A673 (cell line): Measurements from ENCODE around the gene CAV1.

Experiments used
- EZH2 ChIP-seq: fragments of 200-600 bp; sonication (generic); IDR thresholded peaks from 2 replicates; pipeline ENCODE4 v1.6.1; 2017; ENCODE audit warnings: borderline replicate concordance, low read depth, mild to moderate bottlenecking, mixed read lengths, antibody characterized with exemption, low read length; ENCODE audit not compliant: poor library complexity, severe bottlenecking
- TF ChIP-seq, protein P1 (sequence below): fragments of 300-800, 200-600 bp; sonication (generic); conservative IDR thresholded peaks from 2 replicates; pipeline ENCODE4 v1.5.1; 2017; ENCODE audit warnings: low read depth, mild to moderate bottlenecking, antibody characterized with exemption, low read length, moderate library complexity, mixed read lengths

- TF ChIP-seq, protein P1, sequence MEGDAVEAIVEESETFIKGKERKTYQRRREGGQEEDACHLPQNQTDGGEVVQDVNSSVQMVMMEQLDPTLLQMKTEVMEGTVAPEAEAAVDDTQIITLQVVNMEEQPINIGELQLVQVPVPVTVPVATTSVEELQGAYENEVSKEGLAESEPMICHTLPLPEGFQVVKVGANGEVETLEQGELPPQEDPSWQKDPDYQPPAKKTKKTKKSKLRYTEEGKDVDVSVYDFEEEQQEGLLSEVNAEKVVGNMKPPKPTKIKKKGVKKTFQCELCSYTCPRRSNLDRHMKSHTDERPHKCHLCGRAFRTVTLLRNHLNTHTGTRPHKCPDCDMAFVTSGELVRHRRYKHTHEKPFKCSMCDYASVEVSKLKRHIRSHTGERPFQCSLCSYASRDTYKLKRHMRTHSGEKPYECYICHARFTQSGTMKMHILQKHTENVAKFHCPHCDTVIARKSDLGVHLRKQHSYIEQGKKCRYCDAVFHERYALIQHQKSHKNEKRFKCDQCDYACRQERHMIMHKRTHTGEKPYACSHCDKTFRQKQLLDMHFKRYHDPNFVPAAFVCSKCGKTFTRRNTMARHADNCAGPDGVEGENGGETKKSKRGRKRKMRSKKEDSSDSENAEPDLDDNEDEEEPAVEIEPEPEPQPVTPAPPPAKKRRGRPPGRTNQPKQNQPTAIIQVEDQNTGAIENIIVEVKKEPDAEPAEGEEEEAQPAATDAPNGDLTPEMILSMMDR: no peak
- TF ChIP-seq EZH2: no peak
Measured at GRCh38 chr7:116503835-116504234, 21.0 kb upstream of the CAV1 start.
